ENCODE measurements around the gene HOXC13.

DNA sequence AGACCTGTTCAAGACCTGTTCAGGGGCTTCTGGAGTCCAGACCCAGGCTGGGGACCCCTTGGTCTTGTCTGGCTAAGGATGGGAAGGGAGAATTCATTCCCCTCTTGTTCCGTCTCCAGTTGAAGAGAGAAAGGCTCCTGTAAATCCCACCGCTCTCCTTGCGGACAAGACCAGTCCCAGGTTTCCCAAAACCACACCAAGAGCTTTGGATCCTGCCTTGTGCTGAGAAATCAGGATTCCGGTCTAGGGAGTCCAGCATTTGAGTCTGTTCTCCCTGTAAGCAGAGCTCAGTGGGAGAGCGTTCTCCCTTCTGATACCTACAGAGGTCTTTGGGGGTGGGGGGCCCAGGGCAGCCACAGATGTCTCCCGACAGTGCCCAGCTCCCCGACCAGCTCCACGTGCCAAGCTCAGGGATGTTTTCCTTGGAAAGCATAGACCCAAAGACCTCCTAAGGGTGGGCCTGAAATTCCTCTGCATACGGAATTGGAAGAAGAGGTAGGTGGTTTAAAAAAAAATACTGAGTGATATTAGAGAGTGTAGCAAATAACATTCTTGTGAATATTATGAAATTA, 1.9 kb downstream of the HOXC13 start:
- TF ChIP-seq, protein P1, sequence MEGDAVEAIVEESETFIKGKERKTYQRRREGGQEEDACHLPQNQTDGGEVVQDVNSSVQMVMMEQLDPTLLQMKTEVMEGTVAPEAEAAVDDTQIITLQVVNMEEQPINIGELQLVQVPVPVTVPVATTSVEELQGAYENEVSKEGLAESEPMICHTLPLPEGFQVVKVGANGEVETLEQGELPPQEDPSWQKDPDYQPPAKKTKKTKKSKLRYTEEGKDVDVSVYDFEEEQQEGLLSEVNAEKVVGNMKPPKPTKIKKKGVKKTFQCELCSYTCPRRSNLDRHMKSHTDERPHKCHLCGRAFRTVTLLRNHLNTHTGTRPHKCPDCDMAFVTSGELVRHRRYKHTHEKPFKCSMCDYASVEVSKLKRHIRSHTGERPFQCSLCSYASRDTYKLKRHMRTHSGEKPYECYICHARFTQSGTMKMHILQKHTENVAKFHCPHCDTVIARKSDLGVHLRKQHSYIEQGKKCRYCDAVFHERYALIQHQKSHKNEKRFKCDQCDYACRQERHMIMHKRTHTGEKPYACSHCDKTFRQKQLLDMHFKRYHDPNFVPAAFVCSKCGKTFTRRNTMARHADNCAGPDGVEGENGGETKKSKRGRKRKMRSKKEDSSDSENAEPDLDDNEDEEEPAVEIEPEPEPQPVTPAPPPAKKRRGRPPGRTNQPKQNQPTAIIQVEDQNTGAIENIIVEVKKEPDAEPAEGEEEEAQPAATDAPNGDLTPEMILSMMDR (IDR thresholded peaks at IDR 0.05), result no peak
- TF ChIP-seq ATF2 (CRISPR knock-in tag; IDR thresholded peaks at IDR 0.05; ENCODE audit: borderline replicate concordance, low read depth) (no peak), NFE2L1 (CRISPR knock-in tag; IDR thresholded peaks at IDR 0.05) (no peak), PRDM15 (CRISPR knock-in tag; IDR thresholded peaks at IDR 0.05) (no peak), MLX (CRISPR knock-in tag; IDR thresholded peaks at IDR 0.05) (no peak), IRF1 (CRISPR knock-in tag; IDR thresholded peaks at IDR 0.05) (no peak), FOXP1 (CRISPR knock-in tag; IDR thresholded peaks at IDR 0.05; ENCODE audit: borderline replicate concordance) (no peak)
- TF ChIP-seq, protein P2, sequence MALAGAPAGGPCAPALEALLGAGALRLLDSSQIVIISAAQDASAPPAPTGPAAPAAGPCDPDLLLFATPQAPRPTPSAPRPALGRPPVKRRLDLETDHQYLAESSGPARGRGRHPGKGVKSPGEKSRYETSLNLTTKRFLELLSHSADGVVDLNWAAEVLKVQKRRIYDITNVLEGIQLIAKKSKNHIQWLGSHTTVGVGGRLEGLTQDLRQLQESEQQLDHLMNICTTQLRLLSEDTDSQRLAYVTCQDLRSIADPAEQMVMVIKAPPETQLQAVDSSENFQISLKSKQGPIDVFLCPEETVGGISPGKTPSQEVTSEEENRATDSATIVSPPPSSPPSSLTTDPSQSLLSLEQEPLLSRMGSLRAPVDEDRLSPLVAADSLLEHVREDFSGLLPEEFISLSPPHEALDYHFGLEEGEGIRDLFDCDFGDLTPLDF (CRISPR knock-in tag; IDR thresholded peaks at IDR 0.05), result no peak
